HepG2 (cell line): ENCODE measurements around the gene SUSD6. TPM values are rescaled to one million over a fixed set of nuclear protein-coding genes. Genes with fewer than 3 reads are reported as not detected.

ENCODE experiments used
- ARID5B ChIP-seq: IDR thresholded peaks from 2 replicates; pipeline ENCODE4 v1.4.0; 2020; ENCODE audit warnings: mild to moderate bottlenecking, missing genetic modification reagents
- ASH2L ChIP-seq: fragments of 300-600, 200-600 bp; sonication (generic); IDR thresholded peaks from 2 replicates; pipeline ENCODE4 v1.7.0; 2017; ENCODE audit warnings: low read depth, mild to moderate bottlenecking, moderate library complexity, mixed read lengths, low read length; ENCODE audit not compliant: insufficient read length
- ESRRA ChIP-seq: sonication (generic); formaldehyde crosslinking; IDR thresholded peaks from 2 replicates; pipeline ENCODE4 v1.5.1; 2020; ENCODE audit warnings: mild to moderate bottlenecking, low read depth, missing genetic modification reagents
- HNF4G ChIP-seq, 2 experiments: sonication (generic) in 1 of 2; formaldehyde crosslinking in 1 of 2; IDR thresholded peaks; 2 replicates each; pipeline versions ENCODE4 v1.4.0 to v1.6.1; 2011 to 2020; ENCODE audit warnings: borderline replicate concordance in 2 of 2, low read depth in 2 of 2, mild to moderate bottlenecking in 2 of 2, low read length in 1 of 2, missing genetic modification reagents in 1 of 2, moderate library complexity in 1 of 2
- KAT8 ChIP-seq: IDR thresholded peaks from 2 replicates; pipeline ENCODE4 v1.6.1; 2016; ENCODE audit warnings: missing genetic modification reagents, missing compliant biosample characterization
- MLX ChIP-seq: IDR thresholded peaks from 2 replicates; pipeline ENCODE4 v1.6.1; 2016
- RAD21 ChIP-seq: fragments of 450-650 bp; formaldehyde crosslinking; IDR thresholded peaks from 2 replicates; pipeline ENCODE4 v1.5.0; 2020; ENCODE audit warnings: mild to moderate bottlenecking
- RBFOX2 ChIP-seq: fragments of 200-400 bp; formaldehyde crosslinking; IDR thresholded peaks from 2 replicates; pipeline ENCODE4 v1.6.1; 2017; ENCODE audit warnings: low read depth, mild to moderate bottlenecking, low read length
- REST ChIP-seq, 2 experiments: IDR thresholded peaks; 2 replicates each; pipeline ENCODE4 v1.6.1; 2011 to 2012; ENCODE audit warnings: low read length in 2 of 2, borderline replicate concordance in 1 of 2, low read depth in 1 of 2, mild to moderate bottlenecking in 1 of 2, moderate library complexity in 1 of 2
- RFXAP ChIP-seq: sonication (generic); formaldehyde crosslinking; IDR thresholded peaks from 2 replicates; pipeline ENCODE4 v1.4.0; 2020; ENCODE audit warnings: missing genetic modification reagents, borderline replicate concordance
- RXRB ChIP-seq: IDR thresholded peaks from 2 replicates; pipeline ENCODE4 v1.6.1; 2016; ENCODE audit warnings: borderline replicate concordance, missing genetic modification reagents, missing compliant biosample characterization
- TBX3 ChIP-seq: fragments of 450-650 bp; IDR thresholded peaks from 2 replicates; pipeline ENCODE4 v1.6.1; 2017; ENCODE audit warnings: antibody characterized with exemption, mild to moderate bottlenecking, inconsistent platforms, borderline replicate concordance
- XRCC5 ChIP-seq: fragments of 200-400 bp; formaldehyde crosslinking; optimal IDR thresholded peaks from 2 replicates; pipeline ENCODE3; 2017; ENCODE audit warnings: mild to moderate bottlenecking, low read length
- ZMYM4 ChIP-seq: sonication (generic); formaldehyde crosslinking; IDR thresholded peaks from 2 replicates; pipeline ENCODE4 v1.8.1; 2023; ENCODE audit warnings: mild to moderate bottlenecking, missing genetic modification reagents
- ZNF567 ChIP-seq: sonication (generic); formaldehyde crosslinking; IDR thresholded peaks from 2 replicates; pipeline ENCODE4 v1.8.1; 2023; ENCODE audit warnings: mild to moderate bottlenecking, missing genetic modification reagents, borderline replicate concordance
- ZNF839 ChIP-seq: sonication (generic); formaldehyde crosslinking; IDR thresholded peaks from 2 replicates; pipeline ENCODE4 v1.4.0; 2020; ENCODE audit warnings: missing genetic modification reagents, mild to moderate bottlenecking, borderline replicate concordance
- polyA plus RNA-seq, 8 experiments: library from polyadenylated mRNA; depleted of rRNA in 3 of 8; stranded (reverse) in 7 of 8; unstranded in 1 of 8; fragments of >200 nt; fragmentation: Illumina TruSeq in 4 of 8; extraction: Trizol in 4 of 8; gene quantifications; 2 replicates each; pipeline versions ENCODE4 v1.2.1 to v1.2.3, GENCODE V29; 2011 to 2016; ENCODE audit warnings: low read depth in 4 of 8, missing spikeins in 1 of 8, mixed read lengths in 1 of 8; ENCODE audit not compliant: insufficient read depth in 1 of 8
- total RNA-seq, 5 experiments: library from RNA; depleted of rRNA; stranded (reverse); fragments of >200 nt; fragmentation: Illumina TruSeq; extraction: Trizol; gene quantifications; 2 replicates each; pipeline ENCODE4 v1.2.3, GENCODE V29; 2016; ENCODE audit warnings: low read depth in 1 of 5
- TF ChIP-seq, protein P1 (sequence below): IDR thresholded peaks from 2 replicates; pipeline ENCODE4 v1.6.1; 2016; ENCODE audit warnings: low read depth, borderline replicate concordance

Gene SUSD6
- total and polyA plus RNA-seq, 2 of the 13 experiments (the other 11 are each of a cell fraction or from before 2014, with no cell fraction given), result 7.2 to 7.4 TPM

- TF ChIP-seq REST (IDR thresholded peaks at IDR 0.05; ENCODE audit: borderline replicate concordance in 1 of 2, low read depth in 1 of 2, low read length in 2 of 2), result no peak
- no peak for TF ChIP-seq ASH2L
- no peak for TF ChIP-seq TBX3
- TF ChIP-seq RXRB (CRISPR knock-in tag), result peak; percentile 84
- TF ChIP-seq ZMYM4 (CRISPR knock-in tag), result peak; percentile 45; the same call in 1 of the 2 replicates
- 0 out of 2 replicates have a peak, but pooled peaks have one; percentile 53 for TF ChIP-seq KAT8 (CRISPR knock-in tag)
- peak; percentile 82 for TF ChIP-seq ARID5B (CRISPR knock-in tag)
- 0 out of 2 replicates have a peak, but pooled peaks have one; percentile 68 for TF ChIP-seq ZNF567 (CRISPR knock-in tag)
- peak; percentile 63 for TF ChIP-seq HNF4G (IDR thresholded peaks at IDR 0.05; ENCODE audit: borderline replicate concordance, low read depth, low read length)
- TF ChIP-seq HNF4G (CRISPR knock-in tag; IDR thresholded peaks at IDR 0.05; ENCODE audit: borderline replicate concordance, low read depth), result peak; percentile 82; the same call in 1 of the 2 replicates
- TF ChIP-seq ESRRA (CRISPR knock-in tag), result 0 out of 2 replicates have a peak, but pooled peaks have one; percentile 44
- no peak for TF ChIP-seq RFXAP
- no peak for TF ChIP-seq ZNF839
- peak; percentile 24 for TF ChIP-seq XRCC5
- TF ChIP-seq, protein P1, sequence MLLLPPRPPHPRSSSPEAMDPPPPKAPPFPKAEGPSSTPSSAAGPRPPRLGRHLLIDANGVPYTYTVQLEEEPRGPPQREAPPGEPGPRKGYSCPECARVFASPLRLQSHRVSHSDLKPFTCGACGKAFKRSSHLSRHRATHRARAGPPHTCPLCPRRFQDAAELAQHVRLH (CRISPR knock-in tag), result no peak
- no peak for TF ChIP-seq RBFOX2
- no peak for TF ChIP-seq RAD21 (CRISPR knock-in tag)
- peak; percentile 63; the same call in 1 of the 2 replicates for TF ChIP-seq MLX (CRISPR knock-in tag)
These were observed 26.2 kb downstream of the SUSD6 start (continued) for GRCh38 chr14:69637503-69638031.
